HUES48 (cell line): ENCODE measurements around the gene ZBTB25.
A peak's percentile ranks its signal among the peaks of the same experiment; 100 is the strongest.

ENCODE experiments used
- H3K27ac ChIP-seq: one replicate; pipeline ENCODE4 v1.7.0; 2013; ENCODE audit warnings: low read depth, low read length, inconsistent platforms
- H3K27me3 ChIP-seq: 2 replicates; pipeline ENCODE4 v1.6.1; 2013; ENCODE audit warnings: mild to moderate bottlenecking, low read length; ENCODE audit not compliant: control insufficient read depth, insufficient read depth
- H3K36me3 ChIP-seq: 2 replicates; pipeline ENCODE4 v1.6.1; 2013; ENCODE audit warnings: low read length; ENCODE audit not compliant: control insufficient read depth, insufficient read depth
- H3K4me1 ChIP-seq: 2 replicates; pipeline ENCODE4 v1.6.1; 2013; ENCODE audit warnings: mild to moderate bottlenecking, low read length; ENCODE audit not compliant: control insufficient read depth, insufficient read depth
- H3K4me3 ChIP-seq: 2 replicates; pipeline ENCODE4 v1.5.1; 2013; ENCODE audit warnings: mild to moderate bottlenecking, low read depth, low read length
- H3K9ac ChIP-seq: 2 replicates; pipeline ENCODE4 v1.6.1; 2013; ENCODE audit warnings: mild to moderate bottlenecking, low read depth, low read length, moderate library complexity
- H3K9me3 ChIP-seq: 2 replicates; pipeline ENCODE4 v1.6.1; 2013; ENCODE audit warnings: low read length; ENCODE audit not compliant: control insufficient read depth, insufficient read depth

The ZBTB25 gene

GRCh38 chr14:64410084-64410774, 93.4 kb downstream of the ZBTB25 start:
- H3K27ac ChIP-seq = peak overlapping the region; percentile 61
- H3K4me1 ChIP-seq = no peaks in the 10 kb centered on the region; the same call in 1 of the 2 replicates
- no peak overlapping the region for H3K4me3 ChIP-seq
- H3K9ac ChIP-seq = no peak overlapping the region
- peaks cover 77% of the 10 kb centered on the region for H3K36me3 ChIP-seq
- H3K27me3 ChIP-seq = no peaks in the 10 kb centered on the region
- H3K9me3 ChIP-seq = no peaks in the 10 kb centered on the region

- no peak overlapping the region for H3K9ac ChIP-seq
- H3K27me3 ChIP-seq = no peaks in the 10 kb centered on the region
- H3K9me3 ChIP-seq = no peaks in the 10 kb centered on the region
- peaks cover 76% of the 10 kb centered on the region for H3K36me3 ChIP-seq
- H3K4me1 ChIP-seq = no peaks in the 10 kb centered on the region; the same call in 1 of the 2 replicates
- H3K27ac ChIP-seq = no peak overlapping the region
- H3K4me3 ChIP-seq = no peak overlapping the region
Observed at GRCh38 chr14:64409126-64409920, 94.3 kb downstream of the ZBTB25 start.

DNA sequence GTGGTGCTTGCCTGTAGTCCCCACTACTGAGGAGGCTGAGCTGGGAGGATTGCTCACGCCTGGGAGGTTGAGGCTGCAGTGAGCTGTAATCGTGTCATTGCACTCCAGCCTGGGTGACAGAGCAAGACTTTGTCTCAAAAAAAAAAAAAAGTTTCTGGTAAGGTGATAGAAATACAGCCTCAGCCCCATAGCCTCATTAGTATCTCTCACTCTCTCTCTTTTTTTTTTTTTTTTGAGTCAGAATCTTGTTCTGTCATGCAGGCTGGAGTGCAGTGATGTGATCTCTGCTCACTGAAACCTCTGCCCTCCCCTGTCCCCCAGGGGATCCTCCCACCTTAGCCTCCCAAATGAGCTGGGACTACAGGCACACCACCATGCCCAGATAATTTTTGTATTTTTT, 96.3 kb downstream of the ZBTB25 start:
- Histone ChIP-seq H3K4me3 (no peak overlapping the region), H3K36me3 (peaks cover 73% of the 10 kb centered on the region), H3K27me3 (no peaks in the 10 kb centered on the region), H3K4me1 (no peaks in the 10 kb centered on the region; the same call in 1 of the 2 replicates), H3K27ac (no peak overlapping the region), H3K9me3 (no peaks in the 10 kb centered on the region), H3K9ac (no peak overlapping the region)

GRCh38 chr14:64405295-64405694, 98.3 kb downstream of the ZBTB25 start:
- no peak overlapping the region for H3K9ac ChIP-seq
- no peaks in the 10 kb centered on the region; the same call in 1 of the 2 replicates for H3K4me1 ChIP-seq
- H3K27me3 ChIP-seq = no peaks in the 10 kb centered on the region
- no peaks in the 10 kb centered on the region for H3K9me3 ChIP-seq
- peaks cover 74% of the 10 kb centered on the region for H3K36me3 ChIP-seq
- no peak overlapping the region for H3K27ac ChIP-seq
- no peak overlapping the region for H3K4me3 ChIP-seq

DNA sequence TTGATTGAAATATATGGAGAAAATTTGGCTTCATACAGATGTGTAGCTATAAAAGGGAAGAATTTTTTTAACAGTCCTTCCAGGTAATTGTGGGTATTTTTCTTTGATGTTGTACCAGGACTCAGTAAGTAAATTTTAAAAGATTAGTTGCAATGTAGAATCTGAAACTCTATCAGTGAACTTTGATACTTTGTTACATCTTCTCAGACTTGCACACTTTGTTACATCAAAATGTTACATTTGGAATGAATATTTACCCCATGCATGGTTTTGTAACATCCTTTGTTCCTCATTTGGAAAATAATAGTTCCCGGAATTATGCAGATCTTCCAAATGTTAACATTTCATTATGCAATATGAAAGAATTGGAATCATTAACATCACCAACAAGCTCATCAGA, 101.7 kb downstream of the ZBTB25 start:
- Histone ChIP-seq H3K4me3 (no peak overlapping the region), H3K27me3 (no peaks in the 10 kb centered on the region), H3K27ac (no peak overlapping the region), H3K36me3 (peaks cover 55% of the 10 kb centered on the region), H3K9ac (no peak overlapping the region), H3K9me3 (no peaks in the 10 kb centered on the region), H3K4me1 (no peaks in the 10 kb centered on the region; the same call in 1 of the 2 replicates)

GRCh38 chr14:64400829-64401459, 102.7 kb downstream of the ZBTB25 start:
- Histone ChIP-seq H3K4me3 (no peak overlapping the region), H3K9ac (no peak overlapping the region), H3K36me3 (peaks cover 50% of the 10 kb centered on the region), H3K27ac (no peak overlapping the region), H3K27me3 (no peaks in the 10 kb centered on the region), H3K4me1 (no peaks in the 10 kb centered on the region; the same call in 1 of the 2 replicates), H3K9me3 (no peaks in the 10 kb centered on the region)
